AG10803 (cell line): ENCODE results near the gene PLIN1.
A peak's percentile ranks its signal among the peaks of the same experiment; 100 is the strongest.

Source experiments
- DNase-seq: peaks from one replicate; pipeline ENCODE4 v3.0.0; 2010; ENCODE audit warnings: low read depth
- H3K4me3 ChIP-seq: 2 replicates; pipeline ENCODE4 v1.5.1; 2011; ENCODE audit warnings: mild to moderate bottlenecking, low read length, control low read depth
- TF ChIP-seq, protein P1 (sequence below): conservative IDR thresholded peaks from 2 replicates; pipeline ENCODE4 v1.5.1; 2011; ENCODE audit warnings: mild to moderate bottlenecking, low read length, control low read depth, inconsistent platforms

PLIN1 gene

DNA sequence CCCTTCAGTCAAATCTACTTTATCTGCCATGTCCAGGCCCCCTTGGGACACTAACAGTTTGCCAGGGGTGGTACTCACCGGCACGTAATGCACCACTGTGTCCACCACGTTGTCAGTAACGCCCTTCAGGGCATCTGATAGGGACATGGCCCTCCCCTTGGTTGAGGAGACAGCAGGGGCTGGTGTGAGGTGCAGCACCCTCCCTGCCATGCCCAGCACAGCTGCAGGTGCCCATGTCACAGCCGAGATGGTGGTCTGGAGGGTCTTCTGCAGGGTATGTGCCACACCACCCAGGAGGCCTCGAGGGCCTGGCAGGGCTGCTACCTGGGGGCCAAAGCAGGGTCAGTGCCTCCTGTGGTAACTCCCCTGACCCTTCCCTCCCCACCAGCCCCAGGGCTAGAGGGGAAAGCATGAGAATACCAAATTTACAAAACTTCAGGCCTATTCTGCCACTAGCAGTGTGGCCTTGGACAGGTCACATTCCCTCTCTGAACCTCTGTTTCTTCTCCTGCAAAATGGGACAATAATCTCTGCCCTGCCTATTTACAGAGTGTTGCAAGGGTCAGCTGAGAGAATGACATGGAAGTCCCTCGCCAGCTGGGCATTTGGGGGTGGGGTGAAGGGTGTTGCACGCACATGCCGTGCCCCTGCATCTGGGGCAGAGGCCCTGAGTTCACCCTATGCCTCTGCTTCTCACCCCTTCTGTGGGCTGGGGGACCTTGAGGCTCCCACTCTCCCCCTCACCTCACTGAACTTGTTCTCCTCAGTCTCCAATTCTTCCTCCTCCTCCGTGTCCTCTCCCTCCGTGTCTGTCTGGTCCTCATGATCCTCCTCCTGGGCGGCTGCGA, 12.1 kb downstream of the PLIN1 start:
- no peak overlapping the region for H3K4me3 ChIP-seq
- TF ChIP-seq, protein P1, sequence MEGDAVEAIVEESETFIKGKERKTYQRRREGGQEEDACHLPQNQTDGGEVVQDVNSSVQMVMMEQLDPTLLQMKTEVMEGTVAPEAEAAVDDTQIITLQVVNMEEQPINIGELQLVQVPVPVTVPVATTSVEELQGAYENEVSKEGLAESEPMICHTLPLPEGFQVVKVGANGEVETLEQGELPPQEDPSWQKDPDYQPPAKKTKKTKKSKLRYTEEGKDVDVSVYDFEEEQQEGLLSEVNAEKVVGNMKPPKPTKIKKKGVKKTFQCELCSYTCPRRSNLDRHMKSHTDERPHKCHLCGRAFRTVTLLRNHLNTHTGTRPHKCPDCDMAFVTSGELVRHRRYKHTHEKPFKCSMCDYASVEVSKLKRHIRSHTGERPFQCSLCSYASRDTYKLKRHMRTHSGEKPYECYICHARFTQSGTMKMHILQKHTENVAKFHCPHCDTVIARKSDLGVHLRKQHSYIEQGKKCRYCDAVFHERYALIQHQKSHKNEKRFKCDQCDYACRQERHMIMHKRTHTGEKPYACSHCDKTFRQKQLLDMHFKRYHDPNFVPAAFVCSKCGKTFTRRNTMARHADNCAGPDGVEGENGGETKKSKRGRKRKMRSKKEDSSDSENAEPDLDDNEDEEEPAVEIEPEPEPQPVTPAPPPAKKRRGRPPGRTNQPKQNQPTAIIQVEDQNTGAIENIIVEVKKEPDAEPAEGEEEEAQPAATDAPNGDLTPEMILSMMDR: no peak
- no peak for DNase-seq

DNA sequence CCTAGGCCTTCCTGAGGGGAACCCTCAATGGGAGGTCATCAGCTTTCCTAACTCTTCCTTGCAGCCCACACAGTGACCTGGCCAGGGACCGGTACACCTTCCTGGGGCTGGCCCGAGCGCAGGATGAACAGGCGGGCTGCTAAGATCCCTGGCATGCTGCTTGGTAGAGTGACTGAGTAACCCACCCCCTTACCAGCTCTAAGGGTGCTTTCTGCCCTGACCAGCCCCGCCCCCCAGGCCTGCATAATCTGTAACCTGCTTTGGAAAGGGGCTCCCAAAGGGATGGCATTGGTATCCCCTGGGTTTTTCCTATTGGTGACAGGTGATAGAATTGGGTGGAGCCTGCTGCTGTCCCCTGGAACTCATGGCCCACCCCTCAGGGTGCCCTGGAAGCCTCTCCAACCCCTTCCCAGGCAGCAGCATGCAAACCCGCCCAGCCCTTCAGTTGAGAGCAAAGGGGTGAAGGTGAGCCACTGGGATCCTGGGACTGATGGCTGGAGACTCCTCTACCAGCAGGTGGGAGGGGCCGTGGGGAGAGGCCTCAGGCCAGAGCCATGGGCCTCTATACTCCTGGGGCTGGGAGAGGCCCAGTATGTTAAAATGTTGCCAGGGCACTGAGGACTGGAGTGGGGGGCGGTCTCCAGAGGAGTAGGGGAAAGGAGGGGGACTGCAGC, 12.8 kb downstream of the PLIN1 start:
- no peak for DNase-seq
- no peak overlapping the region for H3K4me3 ChIP-seq
- TF ChIP-seq, protein P1: no peak

DNA sequence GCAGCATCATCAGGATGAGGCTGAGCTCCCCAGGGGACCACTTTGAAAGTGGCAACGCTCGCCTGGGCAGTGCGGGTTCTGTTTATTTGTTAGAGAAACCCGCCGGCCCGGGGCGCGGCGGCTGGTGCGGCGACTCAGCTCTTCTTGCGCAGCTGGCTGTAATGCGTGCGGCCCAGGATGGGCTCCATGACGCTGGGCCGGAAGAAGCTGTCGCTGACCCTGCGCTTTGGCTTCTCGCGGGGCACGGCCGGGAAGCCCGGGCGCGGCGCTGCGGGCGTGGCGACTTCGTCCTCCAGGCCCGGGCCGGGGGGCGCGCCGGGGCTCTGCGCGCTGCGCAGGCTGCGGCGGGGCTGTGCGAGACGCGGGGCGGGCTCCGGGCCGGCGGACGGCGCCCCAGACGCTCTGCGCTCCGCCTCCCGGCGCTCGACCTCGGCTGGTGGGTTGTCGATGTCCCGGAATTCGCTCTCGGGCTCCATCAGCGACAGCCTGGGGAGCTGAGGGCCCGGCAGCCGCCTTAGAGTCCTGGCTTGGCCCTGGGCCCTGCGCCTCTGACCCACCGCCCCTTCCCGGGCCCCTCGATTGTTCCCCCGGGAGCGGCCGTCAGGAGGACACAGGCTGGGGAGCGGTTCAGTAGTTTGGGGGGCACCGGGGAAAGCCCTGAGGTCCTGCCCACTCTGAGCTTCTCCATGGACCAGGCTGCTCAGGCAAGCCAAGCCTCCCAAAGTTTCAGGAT, 13.6 kb downstream of the PLIN1 start:
- peak overlapping the region; percentile 39 for H3K4me3 ChIP-seq
- DNase-seq: peak; percentile 70
- TF ChIP-seq, protein P1: no peak

DNA sequence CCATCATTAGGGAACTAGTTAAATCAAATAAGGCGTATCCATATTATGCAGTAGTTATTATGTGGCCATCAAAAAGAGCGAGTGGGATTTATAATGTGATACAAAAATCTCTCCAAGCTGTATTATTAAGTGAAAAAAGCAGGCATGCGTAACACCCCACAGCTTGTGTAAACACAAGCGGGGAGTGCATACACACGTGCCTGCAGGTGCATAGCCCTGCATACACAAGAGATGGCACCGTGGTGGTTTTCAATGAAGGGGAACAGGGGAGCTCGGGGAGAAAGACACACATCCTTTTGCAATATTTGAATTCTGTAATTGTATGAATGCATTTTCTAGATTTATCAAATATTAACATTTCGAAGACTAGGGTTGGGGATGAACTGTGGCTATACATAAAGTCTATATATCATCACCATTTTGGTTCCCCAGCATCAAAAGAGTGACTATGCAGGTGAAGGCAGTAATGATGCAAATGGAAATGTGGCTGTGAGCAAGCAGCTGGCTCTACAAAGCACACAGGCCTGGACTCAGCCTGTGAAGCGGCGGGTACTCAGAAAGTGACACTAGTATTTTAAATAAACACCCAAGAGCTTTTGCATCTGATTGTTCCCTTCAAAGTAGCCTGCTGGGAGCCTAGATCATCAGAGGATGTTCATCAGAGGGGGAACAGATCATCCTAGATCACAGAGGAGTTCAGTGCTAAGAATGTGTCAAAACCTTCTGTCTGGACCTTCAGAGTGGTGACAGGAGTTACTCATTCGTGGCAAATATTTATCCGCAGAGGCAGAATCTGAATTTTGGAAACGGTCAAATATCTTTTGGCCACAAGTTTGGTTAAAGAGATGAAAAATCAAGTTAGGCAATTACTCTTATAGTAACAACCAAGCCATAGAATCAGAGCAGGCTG, 14.5 kb downstream of the PLIN1 start:
- TF ChIP-seq, protein P1: no peak
- H3K4me3 ChIP-seq: peak overlapping the region; percentile 39
- no peak for DNase-seq

DNA sequence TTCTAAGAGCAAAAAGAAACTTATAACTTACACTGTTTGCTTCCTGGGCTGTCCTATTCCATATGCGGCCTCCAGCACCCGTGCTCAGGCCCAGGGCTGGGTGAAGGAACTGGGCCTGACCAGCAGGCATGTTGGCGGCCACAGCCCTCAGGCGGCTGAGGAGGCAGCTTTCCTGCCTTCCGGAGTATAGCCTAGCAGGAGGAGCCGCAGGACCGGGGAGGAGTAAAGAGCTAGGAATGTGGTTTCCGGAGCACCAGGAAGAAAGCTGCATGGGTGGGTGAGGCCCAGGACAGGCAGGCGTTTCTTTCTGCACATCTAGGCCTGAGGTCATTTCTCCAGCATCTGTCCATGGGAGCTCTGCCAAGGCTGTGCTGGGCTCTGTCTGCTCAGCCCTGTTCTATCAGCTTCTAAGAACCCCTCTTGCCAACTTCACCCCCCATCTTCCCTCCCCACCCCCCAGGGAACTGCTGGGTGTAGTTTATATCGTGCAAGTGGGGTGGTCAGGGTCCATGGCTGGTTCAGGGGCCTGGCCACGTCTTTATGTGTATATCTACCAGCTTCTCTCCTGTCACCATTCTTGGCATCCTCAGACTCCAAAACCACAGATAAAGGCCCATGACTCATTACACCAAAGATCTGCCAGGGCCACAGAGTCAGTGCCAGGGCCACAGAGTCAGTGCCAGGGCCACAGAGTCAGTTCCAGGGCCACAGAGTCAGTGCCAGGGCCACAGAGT, 16.1 kb downstream of the PLIN1 start:
- DNase-seq: peak; percentile 98
- TF ChIP-seq, protein P1: no peak
- H3K4me3 ChIP-seq: peak overlapping the region; percentile 60

DNA sequence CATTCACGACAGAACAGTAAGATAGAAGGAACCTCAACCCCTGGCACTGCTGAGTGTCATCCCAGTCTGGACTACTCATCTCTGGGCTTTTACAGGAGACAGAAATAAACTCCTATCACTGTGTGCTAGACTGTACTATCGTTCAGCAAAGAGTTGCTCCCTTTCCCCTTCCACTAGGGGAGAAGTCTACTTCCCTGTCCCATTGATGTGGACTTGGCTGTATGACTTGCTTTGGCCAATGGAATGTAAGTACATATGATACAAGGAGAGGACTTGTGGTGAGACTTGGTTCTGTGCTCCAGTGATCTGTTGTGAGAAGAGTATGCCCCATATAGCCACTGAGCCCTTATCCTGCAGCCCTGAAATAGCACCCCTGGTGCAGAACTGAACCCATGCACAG, 18.6 kb downstream of the PLIN1 start:
- no peak for DNase-seq
- TF ChIP-seq, protein P1: no peak
- H3K4me3 ChIP-seq: no peak overlapping the region
